PC-3 (cell line): ENCODE results near the gene RNU5D-1. TPM values are rescaled to one million over a fixed set of nuclear protein-coding genes. Genes with fewer than 3 reads are reported as not detected.

Experiments used
- ATAC-seq: fragments of 200-7000 bp; cut with Tn5 transposase; 2 replicates; pipeline ENCODE4 v1.9.1; 2020; ENCODE audit warnings: mild to moderate bottlenecking, moderate library complexity
- BruUV-seq: library from RNA; stranded (reverse); fragments of 400-500 nt; replicated peaks from 2 replicates; lab custom pipeline; 2021; lab: Mats Ljungman, UMichigan
- CTCF ChIA-PET: fragments of 300-600 bp; sonication (Branson Sonifier 250); formaldehyde crosslinking; loops from one replicate; lab custom pipeline; 2022; ENCODE audit warnings: antibody characterized with exemption; lab: Charles Lee
- POLR2A ChIA-PET: fragments of 300-600 bp; sonication (Branson Sonifier 250); formaldehyde crosslinking; loops from one replicate; lab custom pipeline; 2022; ENCODE audit warnings: antibody characterized with exemption; ENCODE audit not compliant: unreplicated experiment; lab: Charles Lee
- DNase-seq: peaks from one replicate; pipeline ENCODE4 v3.0.0-alpha.2; 2015
- H2AFZ ChIP-seq: fragments of 300-600 bp; sonication (generic); 2 replicates; pipeline ENCODE4 v1.6.0; 2016; ENCODE audit warnings: antibody characterized with exemption, low read length
- H3F3A ChIP-seq: fragments of 300-600 bp; sonication (generic); one replicate; pipeline ENCODE4 v1.6.0; 2017; ENCODE audit warnings: antibody characterized with exemption, low read length, control low read depth, mild to moderate bottlenecking; ENCODE audit not compliant: unreplicated experiment
- H3K27ac ChIP-seq: fragments of 300-600 bp; sonication (generic); 2 replicates; pipeline ENCODE4 v1.5.1; 2016; ENCODE audit warnings: mild to moderate bottlenecking, low read length
- H3K27me3 ChIP-seq: fragments of 300-600 bp; sonication (generic); 2 replicates; pipeline ENCODE4 v1.6.1; 2016; ENCODE audit warnings: low read length, mixed read lengths
- H3K36me3 ChIP-seq: fragments of 300-600 bp; sonication (generic); 2 replicates; pipeline ENCODE4 v1.6.1; 2016; ENCODE audit warnings: low read depth, mixed run types, low read length, mixed read lengths
- H3K4me1 ChIP-seq: fragments of 300-600 bp; sonication (generic); 2 replicates; pipeline ENCODE4 v1.5.1; 2016; ENCODE audit warnings: low read length; ENCODE audit not compliant: insufficient read depth
- H3K4me2 ChIP-seq: fragments of 300-600 bp; sonication (generic); 2 replicates; pipeline ENCODE4 v1.6.0; 2016; ENCODE audit warnings: low read length
- H3K4me3 ChIP-seq: fragments of 300-600 bp; sonication (generic); 2 replicates; pipeline ENCODE4 v1.5.1; 2016; ENCODE audit warnings: mild to moderate bottlenecking, low read length, mixed read lengths
- H3K79me2 ChIP-seq: fragments of 300-600 bp; sonication (generic); 2 replicates; pipeline ENCODE4 v1.6.1; 2017; ENCODE audit warnings: low read length, mixed read lengths
- H3K9ac ChIP-seq: fragments of 300-600 bp; sonication (generic); 2 replicates; pipeline ENCODE4 v1.6.0; 2016; ENCODE audit warnings: mild to moderate bottlenecking, low read length
- H3K9me2 ChIP-seq: fragments of 300-600 bp; sonication (generic); replicated peaks from 2 replicates; pipeline ENCODE4 v1.6.1; 2016; ENCODE audit warnings: mixed run types, low read length, mixed read lengths
- H3K9me3 ChIP-seq: fragments of 300-600 bp; sonication (generic); 2 replicates; pipeline ENCODE4 v1.6.1; 2016; ENCODE audit warnings: low read length, mixed read lengths
- H4K20me1 ChIP-seq: fragments of 300-600 bp; sonication (generic); 2 replicates; pipeline ENCODE4 v1.6.1; 2016; ENCODE audit warnings: low read length, mixed read lengths
- CTCF ChIP-seq: fragments of 300-600 bp; sonication (generic); conservative IDR thresholded peaks from 2 replicates; pipeline ENCODE4 v1.5.1; 2017; ENCODE audit warnings: antibody characterized with exemption, low read depth, mild to moderate bottlenecking, low read length
- EZH2 ChIP-seq: fragments of 300-600 bp; sonication (generic); IDR thresholded peaks from one replicate; pipeline ENCODE4 v1.6.1; 2017; ENCODE audit warnings: antibody characterized with exemption, mild to moderate bottlenecking, low read length; ENCODE audit not compliant: unreplicated experiment
- EZH2phosphoT487 ChIP-seq: fragments of 300-600 bp; sonication (generic); IDR thresholded peaks from 2 replicates; pipeline ENCODE4 v1.6.1; 2018; ENCODE audit warnings: mild to moderate bottlenecking, antibody characterized with exemption, low read length, borderline replicate concordance
- intact Hi-C: fragments of 100-400 bp; cut with micrococcal nuclease; formaldehyde crosslinking; loops from 2 replicates; pipeline ENCODE4 v1.9.0; 2023
- total RNA-seq: library from RNA; depleted of rRNA; stranded (reverse); fragments of >200 nt; gene quantifications from 2 replicates; pipeline ENCODE4 v1.2.3, GENCODE V29; 2014

The RNU5D-1 gene
- total RNA-seq, 1 experiment from 2014 or later, result not detected

GRCh38 chr1:44733784-44734183 is 2.8 kb upstream of the RNU5D-1 start:
- Histone ChIP-seq H3K4me2 (no peak overlapping the region), H3K79me2 (no peaks in the 10 kb centered on the region), H3F3A (peaks cover 4% of the 10 kb centered on the region), H3K27ac (no peak overlapping the region), H3K4me3 (no peak overlapping the region), H3K4me1 (peaks cover 9% of the 10 kb centered on the region), H4K20me1 (no peaks in the 10 kb centered on the region), H3K9me3 (no peaks in the 10 kb centered on the region), H2AFZ (no peak overlapping the region), H3K36me3 (no peaks in the 10 kb centered on the region), H3K9me2 (no peaks in the 10 kb centered on the region), H3K9ac (no peak overlapping the region), H3K27me3 (no peaks in the 10 kb centered on the region)
- POLR2A ChIA-PET, result no interaction called here
- BruUV-seq, result no TSS peak
- DNase-seq (no peak), ATAC-seq (no peak)
- CTCF ChIA-PET, result no interaction called here
- intact Hi-C loops, result no loop called here
- TF ChIP-seq EZH2 (no peak), EZH2phosphoT487 (no peak), CTCF (no peak)

- Histone ChIP-seq H3K9me3 (no peaks in the 10 kb centered on the region), H4K20me1 (no peaks in the 10 kb centered on the region), H3K9ac (no peak overlapping the region), H3K4me2 (no peak overlapping the region), H3K36me3 (no peaks in the 10 kb centered on the region), H3F3A (peaks cover 4% of the 10 kb centered on the region), H2AFZ (no peak overlapping the region), H3K4me3 (no peak overlapping the region), H3K27me3 (no peaks in the 10 kb centered on the region), H3K79me2 (no peaks in the 10 kb centered on the region), H3K9me2 (no peaks in the 10 kb centered on the region), H3K27ac (no peak overlapping the region), H3K4me1 (peaks cover 9% of the 10 kb centered on the region)
- no TSS peak for BruUV-seq
- TF ChIP-seq EZH2 (no peak), EZH2phosphoT487 (no peak), CTCF (no peak)
- POLR2A ChIA-PET, result no interaction called here
- DNase-seq (peak; percentile 47), ATAC-seq (no peak)
- intact Hi-C loops, result no loop called here
- CTCF ChIA-PET, result no interaction called here
Measured at GRCh38 chr1:44733365-44733764, 2.4 kb upstream of the RNU5D-1 start.

GRCh38 chr1:44724955-44725698 is 5.8 kb downstream of the RNU5D-1 start:
- no peak overlapping the region for H3K27ac ChIP-seq
- no peaks in the 10 kb centered on the region for H3K79me2 ChIP-seq
- no peaks in the 10 kb centered on the region for H3K27me3 ChIP-seq
- ATAC-seq (no peak), DNase-seq (no peak)
- no peak overlapping the region for H3K4me3 ChIP-seq
- intact Hi-C loops, result no loop called here
- H4K20me1 ChIP-seq, result no peaks in the 10 kb centered on the region
- ChIA-PET CTCF (no interaction called here), POLR2A (interaction anchor here (0.6 kb wide), 1 partner anchor 53 kb away, joined by 4 read pairs; no protein-coding TSS in a partner anchor)
- no peaks in the 10 kb centered on the region for H3K9me3 ChIP-seq
- no peak overlapping the region for H2AFZ ChIP-seq
- no peak overlapping the region for H3K4me2 ChIP-seq
- peaks cover 5% of the 10 kb centered on the region for H3F3A ChIP-seq
- no peaks in the 10 kb centered on the region for H3K36me3 ChIP-seq
- no peaks in the 10 kb centered on the region for H3K9me2 ChIP-seq
- no TSS peak for BruUV-seq
- H3K9ac ChIP-seq, result no peak overlapping the region
- TF ChIP-seq EZH2phosphoT487 (no peak), EZH2 (no peak), CTCF (no peak)
- H3K4me1 ChIP-seq, result peaks cover 8% of the 10 kb centered on the region
